H9 (cell line): Measurements from ENCODE around the gene PAXX. TPM values are rescaled to one million over a fixed set of nuclear protein-coding genes. Genes with fewer than 3 reads are reported as not detected.

Source experiments
- DNase-seq: peaks from one replicate; pipeline ENCODE4 v3.0.0-alpha.2; 2017
- H2AFZ ChIP-seq: one replicate; pipeline ENCODE4 v1.6.1; 2013; ENCODE audit warnings: mild to moderate bottlenecking, low read length, control low read depth, moderate library complexity
- H2AK5ac ChIP-seq: 2 replicates; pipeline ENCODE4 v1.6.1; 2013; ENCODE audit warnings: low read length, control low read depth, mixed read lengths; ENCODE audit not compliant: insufficient read length
- H2BK120ac ChIP-seq: one replicate; pipeline ENCODE4 v1.6.1; 2013; ENCODE audit warnings: low read depth, mild to moderate bottlenecking, low read length, control low read depth, inconsistent platforms; ENCODE audit not compliant: poor library complexity, severe bottlenecking
- H2BK12ac ChIP-seq: 2 replicates; pipeline ENCODE4 v1.6.1; 2013; ENCODE audit warnings: low read length, control low read depth, mixed read lengths, low read depth; ENCODE audit not compliant: insufficient read length
- H2BK15ac ChIP-seq: 2 replicates; pipeline ENCODE4 v1.6.1; 2013; ENCODE audit warnings: low read depth, low read length, control low read depth
- H2BK20ac ChIP-seq: one replicate; pipeline ENCODE4 v1.6.1; 2013; ENCODE audit warnings: low read depth, mild to moderate bottlenecking, low read length, control low read depth, inconsistent platforms; ENCODE audit not compliant: poor library complexity, severe bottlenecking
- H2BK5ac ChIP-seq: 2 replicates; pipeline ENCODE4 v1.6.1; 2013; ENCODE audit warnings: low read length, control low read depth, mixed read lengths; ENCODE audit not compliant: insufficient read length
- H3K14ac ChIP-seq: 2 replicates; pipeline ENCODE4 v1.6.1; 2013; ENCODE audit warnings: low read length, control low read depth; ENCODE audit not compliant: insufficient read depth
- H3K18ac ChIP-seq: 2 replicates; pipeline ENCODE4 v1.6.1; 2013; ENCODE audit warnings: low read depth, mild to moderate bottlenecking, mixed read lengths, low read length, control low read depth; ENCODE audit not compliant: insufficient read length
- H3K23ac ChIP-seq: 2 replicates; pipeline ENCODE4 v1.6.1; 2013; ENCODE audit warnings: low read length, control low read depth, mixed read lengths, low read depth; ENCODE audit not compliant: insufficient read length
- H3K23me2 ChIP-seq: 2 replicates; pipeline ENCODE4 v1.6.1; 2013; ENCODE audit warnings: low read depth, mild to moderate bottlenecking, mixed read lengths, low read length, control low read depth; ENCODE audit not compliant: insufficient read length, poor library complexity, severe bottlenecking
- H3K27ac ChIP-seq: 2 replicates; pipeline ENCODE4 v1.5.1; 2013; ENCODE audit warnings: low read length, control low read depth, mixed read lengths, low read depth; ENCODE audit not compliant: insufficient read length
- H3K27me3 ChIP-seq: 2 replicates; pipeline ENCODE4 v1.6.1; 2013; ENCODE audit warnings: low read length, control low read depth, inconsistent platforms; ENCODE audit not compliant: insufficient read depth
- H3K4ac ChIP-seq: 2 replicates; pipeline ENCODE4 v1.6.1; 2013; ENCODE audit warnings: low read depth, mild to moderate bottlenecking, control low read depth, inconsistent platforms, low read length, moderate library complexity
- H3K4me1 ChIP-seq: 2 replicates; pipeline ENCODE4 v1.6.1; 2013; ENCODE audit warnings: low read length, control low read depth, inconsistent platforms; ENCODE audit not compliant: insufficient read depth
- H3K4me2 ChIP-seq: 2 replicates; pipeline ENCODE4 v1.6.1; 2013; ENCODE audit warnings: low read length, control low read depth, mixed read lengths; ENCODE audit not compliant: insufficient read length, insufficient read depth
- H3K56ac ChIP-seq: 2 replicates; pipeline ENCODE4 v1.6.1; 2013; ENCODE audit warnings: low read depth, mild to moderate bottlenecking, mixed read lengths, low read length, control low read depth; ENCODE audit not compliant: insufficient read length
- H3K79me1 ChIP-seq: 2 replicates; pipeline ENCODE4 v1.6.1; 2013; ENCODE audit warnings: low read depth, mild to moderate bottlenecking, moderate library complexity, low read length, control low read depth, inconsistent platforms; ENCODE audit not compliant: insufficient read depth, poor library complexity, severe bottlenecking
- H3K79me2 ChIP-seq: 2 replicates; pipeline ENCODE4 v1.6.1; 2013; ENCODE audit warnings: low read length, control low read depth, inconsistent platforms; ENCODE audit not compliant: insufficient read depth
- H3K9ac ChIP-seq: 2 replicates; pipeline ENCODE4 v1.6.1; 2013; ENCODE audit warnings: low read length, control low read depth, mixed read lengths; ENCODE audit not compliant: insufficient read length; ENCODE audit errors: extremely low read depth
- H3K9me3 ChIP-seq: one replicate; pipeline ENCODE4 v1.6.1; 2013; ENCODE audit warnings: low read depth, low read length, inconsistent platforms; ENCODE audit not compliant: control insufficient read depth
- H3T11ph ChIP-seq: one replicate; pipeline ENCODE4 v1.6.1; 2013; ENCODE audit warnings: mild to moderate bottlenecking, low read length, control low read depth, inconsistent platforms
- H4K20me1 ChIP-seq: one replicate; pipeline ENCODE4 v1.6.1; 2013; ENCODE audit not compliant: control insufficient read depth, insufficient read length, insufficient read depth
- H4K5ac ChIP-seq: 2 replicates; pipeline ENCODE4 v1.6.1; 2013; ENCODE audit warnings: low read depth, mild to moderate bottlenecking, mixed read lengths, low read length, control low read depth; ENCODE audit not compliant: insufficient read length
- H4K8ac ChIP-seq: replicated peaks from 2 replicates; pipeline ENCODE4 v1.6.1; 2013; ENCODE audit warnings: low read length, control low read depth, mixed read lengths, low read depth; ENCODE audit not compliant: insufficient read length
- H4K91ac ChIP-seq: 2 replicates; pipeline ENCODE4 v1.6.1; 2013; ENCODE audit warnings: low read depth, mild to moderate bottlenecking, moderate library complexity, mixed read lengths, low read length, control low read depth; ENCODE audit not compliant: insufficient read length
- H3K27ac Mint-ChIP-seq, 3 experiments: 2 replicates in 2 of 3; 3 replicates in 1 of 3; pipeline ENCODE4 v1.8.0; 2020 to 2021; ENCODE audit warnings: mixed read lengths in 3 of 3, mild to moderate bottlenecking in 1 of 3, moderate library complexity in 1 of 3
- H3K27me3 Mint-ChIP-seq: 2 replicates; pipeline ENCODE4 v1.8.0; 2021; ENCODE audit warnings: low read depth, mild to moderate bottlenecking, moderate library complexity, mixed read lengths
- H3K36me3 Mint-ChIP-seq, 3 experiments: 2 replicates in 2 of 3; 3 replicates in 1 of 3; pipeline ENCODE4 v1.8.0; 2020 to 2021; ENCODE audit warnings: low read depth in 3 of 3, mixed read lengths in 3 of 3; ENCODE audit not compliant: insufficient read depth in 1 of 3
- H3K4me1 Mint-ChIP-seq, 2 experiments: 2 replicates each; pipeline ENCODE4 v1.8.0; 2020; ENCODE audit warnings: mixed read lengths in 2 of 2
- H3K4me3 Mint-ChIP-seq, 2 experiments: 2 replicates in 1 of 2; 3 replicates in 1 of 2; pipeline ENCODE4 v1.8.0; 2020 to 2021; ENCODE audit warnings: mild to moderate bottlenecking in 2 of 2, mixed read lengths in 2 of 2, moderate library complexity in 1 of 2
- H3K9me3 Mint-ChIP-seq, 2 experiments: 2 replicates in 1 of 2; 3 replicates in 1 of 2; pipeline ENCODE4 v1.8.0; 2020; ENCODE audit warnings: mild to moderate bottlenecking in 2 of 2, mixed read lengths in 2 of 2, moderate library complexity in 1 of 2
- WGBS: extraction: QIAGEN DNeasy Blood & Tissue Kit; methylation state at CpG from one replicate; pipeline ENCODE4 v1.1.7; 2013; ENCODE audit warnings: missing lambda C conversion rate, low lambda C conversion rate, mixed read lengths; ENCODE audit not compliant: insufficient read length; ENCODE audit errors: extremely low coverage; 5-methylcytosine and 5-hydroxymethylcytosine counted together
- total RNA-seq: library from RNA; stranded (reverse); gene quantifications from 2 replicates; pipeline ENCODE4 v1.2.1, GENCODE V29; 2021
- TF ChIP-seq, protein P1 (sequence below): fragments of 200-600 bp; sonication (generic); conservative IDR thresholded peaks from 3 replicates; pipeline ENCODE4 v1.8.0; 2021; ENCODE audit warnings: antibody characterized with exemption, mild to moderate bottlenecking

PAXX gene
- total RNA-seq, 1 experiment from 2014 or later = 51.2 TPM

DNA sequence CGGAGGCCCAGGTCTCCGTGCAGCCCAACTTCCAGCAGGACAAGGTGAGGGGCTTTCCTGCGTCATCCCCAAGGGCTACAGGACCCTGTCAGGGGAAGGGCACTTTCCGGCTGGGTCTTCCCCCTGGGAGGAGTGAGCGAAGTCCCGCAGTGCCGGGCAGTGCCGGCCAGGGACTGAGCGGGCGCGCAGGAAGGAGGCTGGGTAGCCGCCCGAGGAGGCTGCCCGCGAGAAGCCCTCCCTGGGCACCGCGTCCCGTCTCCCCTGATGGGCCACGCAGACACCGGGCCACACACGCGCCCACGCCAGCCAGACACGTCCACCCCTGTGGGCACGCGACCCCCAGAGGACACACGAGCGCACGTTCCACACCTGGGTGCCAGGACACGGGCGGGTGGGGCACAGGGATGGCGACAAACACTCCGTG, 14.6 kb upstream of the PAXX start:
- Histone ChIP-seq H3K14ac (no peak overlapping the region), H3K9ac (no peak overlapping the region), H3K4me2 (peak overlapping the region; percentile 59), H3K23ac (no peak overlapping the region), H3K4ac (no peak overlapping the region), H4K5ac (no peak overlapping the region), H3T11ph (no peak overlapping the region), H2BK120ac (no peak overlapping the region), H3K56ac (no peak overlapping the region), H3K9me3 (no peaks in the 10 kb centered on the region), H4K8ac (no peak overlapping the region), H2BK5ac (no peak overlapping the region), H3K79me1 (no peaks in the 10 kb centered on the region), H3K27ac (no peak overlapping the region), H4K91ac (no peak overlapping the region), H2BK20ac (no peak overlapping the region), H4K20me1 (no peaks in the 10 kb centered on the region), H2BK15ac (no peak overlapping the region), H2AK5ac (no peak overlapping the region), H2BK12ac (no peak overlapping the region), H3K79me2 (no peaks in the 10 kb centered on the region), H3K18ac (peak overlapping the region; percentile 65), H3K4me1 (no peaks in the 10 kb centered on the region; the same call in 1 of the 2 replicates), H2AFZ (no peak overlapping the region), H3K23me2 (peaks cover 9% of the 10 kb centered on the region), H3K27me3 (no peaks in the 10 kb centered on the region)
- peaks cover 0 to 3% (median 0%) of the 10 kb centered on the region in 3 experiments; a peak in 1 of 7 replicates for H3K36me3 Mint-ChIP-seq
- no peak for DNase-seq
- H3K4me1 Mint-ChIP-seq = peaks cover 2 to 16% of the 10 kb centered on the region in 2 experiments
- no peak overlapping the region for H3K27ac Mint-ChIP-seq
- TF ChIP-seq, protein P1, sequence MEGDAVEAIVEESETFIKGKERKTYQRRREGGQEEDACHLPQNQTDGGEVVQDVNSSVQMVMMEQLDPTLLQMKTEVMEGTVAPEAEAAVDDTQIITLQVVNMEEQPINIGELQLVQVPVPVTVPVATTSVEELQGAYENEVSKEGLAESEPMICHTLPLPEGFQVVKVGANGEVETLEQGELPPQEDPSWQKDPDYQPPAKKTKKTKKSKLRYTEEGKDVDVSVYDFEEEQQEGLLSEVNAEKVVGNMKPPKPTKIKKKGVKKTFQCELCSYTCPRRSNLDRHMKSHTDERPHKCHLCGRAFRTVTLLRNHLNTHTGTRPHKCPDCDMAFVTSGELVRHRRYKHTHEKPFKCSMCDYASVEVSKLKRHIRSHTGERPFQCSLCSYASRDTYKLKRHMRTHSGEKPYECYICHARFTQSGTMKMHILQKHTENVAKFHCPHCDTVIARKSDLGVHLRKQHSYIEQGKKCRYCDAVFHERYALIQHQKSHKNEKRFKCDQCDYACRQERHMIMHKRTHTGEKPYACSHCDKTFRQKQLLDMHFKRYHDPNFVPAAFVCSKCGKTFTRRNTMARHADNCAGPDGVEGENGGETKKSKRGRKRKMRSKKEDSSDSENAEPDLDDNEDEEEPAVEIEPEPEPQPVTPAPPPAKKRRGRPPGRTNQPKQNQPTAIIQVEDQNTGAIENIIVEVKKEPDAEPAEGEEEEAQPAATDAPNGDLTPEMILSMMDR = no peak
- no CpG with 5 or more reads among the region's 33 CpGs for WGBS
- H3K4me3 Mint-ChIP-seq = peak overlapping the region; percentile 54 to 78
- H3K27me3 Mint-ChIP-seq = peaks cover 7% of the 10 kb centered on the region
- no peaks in the 10 kb centered on the region for H3K9me3 Mint-ChIP-seq
